Measurements from ENCODE around the gene DENND6B. TPM values are rescaled to one million over a fixed set of nuclear protein-coding genes. Genes with fewer than 3 reads are reported as not detected.

Gene DENND6B
- total and polyA plus RNA-seq, 2 of the 13 experiments (the other 11 are each of a cell fraction or from before 2014, with no cell fraction given): 0.95 to 3.8 TPM

GRCh38 chr22:50314455-50315288 is 12.1 kb downstream of the DENND6B start (continued):
- TF ChIP-seq CREM (IDR thresholded peaks at IDR 0.05): no peak
- TF ChIP-seq CREM (CRISPR knock-in tag; IDR thresholded peaks at IDR 0.05): no peak
- TF ChIP-seq ZNF224 (CRISPR knock-in tag; IDR thresholded peaks at IDR 0.05): no peak
- no peak for TF ChIP-seq HOXA9 (CRISPR knock-in tag; IDR thresholded peaks at IDR 0.05; ENCODE audit: borderline replicate concordance)
- no peak for TF ChIP-seq ZNF841 (CRISPR knock-in tag; IDR thresholded peaks at IDR 0.05; ENCODE audit: borderline replicate concordance)
- no peak for TF ChIP-seq POGK (CRISPR knock-in tag; conservative IDR thresholded peaks at IDR 0.05)
- TF ChIP-seq, protein P1, sequence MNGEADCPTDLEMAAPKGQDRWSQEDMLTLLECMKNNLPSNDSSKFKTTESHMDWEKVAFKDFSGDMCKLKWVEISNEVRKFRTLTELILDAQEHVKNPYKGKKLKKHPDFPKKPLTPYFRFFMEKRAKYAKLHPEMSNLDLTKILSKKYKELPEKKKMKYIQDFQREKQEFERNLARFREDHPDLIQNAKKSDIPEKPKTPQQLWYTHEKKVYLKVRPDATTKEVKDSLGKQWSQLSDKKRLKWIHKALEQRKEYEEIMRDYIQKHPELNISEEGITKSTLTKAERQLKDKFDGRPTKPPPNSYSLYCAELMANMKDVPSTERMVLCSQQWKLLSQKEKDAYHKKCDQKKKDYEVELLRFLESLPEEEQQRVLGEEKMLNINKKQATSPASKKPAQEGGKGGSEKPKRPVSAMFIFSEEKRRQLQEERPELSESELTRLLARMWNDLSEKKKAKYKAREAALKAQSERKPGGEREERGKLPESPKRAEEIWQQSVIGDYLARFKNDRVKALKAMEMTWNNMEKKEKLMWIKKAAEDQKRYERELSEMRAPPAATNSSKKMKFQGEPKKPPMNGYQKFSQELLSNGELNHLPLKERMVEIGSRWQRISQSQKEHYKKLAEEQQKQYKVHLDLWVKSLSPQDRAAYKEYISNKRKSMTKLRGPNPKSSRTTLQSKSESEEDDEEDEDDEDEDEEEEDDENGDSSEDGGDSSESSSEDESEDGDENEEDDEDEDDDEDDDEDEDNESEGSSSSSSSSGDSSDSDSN (CRISPR knock-in tag; IDR thresholded peaks at IDR 0.05): peak; percentile 26; the same call in 1 of the 2 replicates
- TF ChIP-seq HBP1 (CRISPR knock-in tag; IDR thresholded peaks at IDR 0.05; ENCODE audit: low read depth): no peak
- no peak for TF ChIP-seq ASH2L (IDR thresholded peaks at IDR 0.05; ENCODE audit: insufficient read length, low read depth, low read length)
- no peak for TF ChIP-seq ZNF557 (CRISPR knock-in tag; IDR thresholded peaks at IDR 0.05)
- TF ChIP-seq, protein P2, sequence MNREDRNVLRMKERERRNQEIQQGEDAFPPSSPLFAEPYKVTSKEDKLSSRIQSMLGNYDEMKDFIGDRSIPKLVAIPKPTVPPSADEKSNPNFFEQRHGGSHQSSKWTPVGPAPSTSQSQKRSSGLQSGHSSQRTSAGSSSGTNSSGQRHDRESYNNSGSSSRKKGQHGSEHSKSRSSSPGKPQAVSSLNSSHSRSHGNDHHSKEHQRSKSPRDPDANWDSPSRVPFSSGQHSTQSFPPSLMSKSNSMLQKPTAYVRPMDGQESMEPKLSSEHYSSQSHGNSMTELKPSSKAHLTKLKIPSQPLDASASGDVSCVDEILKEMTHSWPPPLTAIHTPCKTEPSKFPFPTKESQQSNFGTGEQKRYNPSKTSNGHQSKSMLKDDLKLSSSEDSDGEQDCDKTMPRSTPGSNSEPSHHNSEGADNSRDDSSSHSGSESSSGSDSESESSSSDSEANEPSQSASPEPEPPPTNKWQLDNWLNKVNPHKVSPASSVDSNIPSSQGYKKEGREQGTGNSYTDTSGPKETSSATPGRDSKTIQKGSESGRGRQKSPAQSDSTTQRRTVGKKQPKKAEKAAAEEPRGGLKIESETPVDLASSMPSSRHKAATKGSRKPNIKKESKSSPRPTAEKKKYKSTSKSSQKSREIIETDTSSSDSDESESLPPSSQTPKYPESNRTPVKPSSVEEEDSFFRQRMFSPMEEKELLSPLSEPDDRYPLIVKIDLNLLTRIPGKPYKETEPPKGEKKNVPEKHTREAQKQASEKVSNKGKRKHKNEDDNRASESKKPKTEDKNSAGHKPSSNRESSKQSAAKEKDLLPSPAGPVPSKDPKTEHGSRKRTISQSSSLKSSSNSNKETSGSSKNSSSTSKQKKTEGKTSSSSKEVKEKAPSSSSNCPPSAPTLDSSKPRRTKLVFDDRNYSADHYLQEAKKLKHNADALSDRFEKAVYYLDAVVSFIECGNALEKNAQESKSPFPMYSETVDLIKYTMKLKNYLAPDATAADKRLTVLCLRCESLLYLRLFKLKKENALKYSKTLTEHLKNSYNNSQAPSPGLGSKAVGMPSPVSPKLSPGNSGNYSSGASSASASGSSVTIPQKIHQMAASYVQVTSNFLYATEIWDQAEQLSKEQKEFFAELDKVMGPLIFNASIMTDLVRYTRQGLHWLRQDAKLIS (CRISPR knock-in tag; IDR thresholded peaks at IDR 0.05): no peak
- TF ChIP-seq EZH2 (conservative IDR thresholded peaks at IDR 0.05; ENCODE audit: low read depth, low read length): no peak
- no peak for TF ChIP-seq TFE3 (CRISPR knock-in tag; IDR thresholded peaks at IDR 0.05)
- no peak for TF ChIP-seq SMAD9 (CRISPR knock-in tag; IDR thresholded peaks at IDR 0.05)
- no peak for TF ChIP-seq GLMP (CRISPR knock-in tag; IDR thresholded peaks at IDR 0.05; ENCODE audit: borderline replicate concordance)
- TF ChIP-seq FOXO1 (CRISPR knock-in tag; IDR thresholded peaks at IDR 0.05): no peak

Measured in HepG2 (cell line).